HepG2 (cell line): ENCODE results near the gene MED12L.

Experiments
- BCL3 ChIP-seq: sonication (generic); formaldehyde crosslinking; IDR thresholded peaks from 2 replicates; pipeline ENCODE4 v1.5.1; 2020; ENCODE audit warnings: mild to moderate bottlenecking, missing genetic modification reagents, moderate library complexity
- CTCF ChIP-seq: sonication (generic); formaldehyde crosslinking; IDR thresholded peaks from 2 replicates; pipeline ENCODE4 v1.5.0; 2020; ENCODE audit warnings: mild to moderate bottlenecking, missing genetic modification reagents, moderate library complexity
- ELF4 ChIP-seq: sonication (generic); formaldehyde crosslinking; IDR thresholded peaks from 2 replicates; pipeline ENCODE4 v1.5.0; 2020; ENCODE audit warnings: missing genetic modification reagents, mild to moderate bottlenecking, moderate library complexity, borderline replicate concordance
- EZH2 ChIP-seq: conservative IDR thresholded peaks from 2 replicates; pipeline ENCODE4 v1.6.1; 2012; ENCODE audit warnings: mild to moderate bottlenecking, low read depth, low read length, moderate library complexity
- SAFB2 ChIP-seq: sonication (generic); formaldehyde crosslinking; IDR thresholded peaks from 2 replicates; pipeline ENCODE4 v1.5.1; 2020; ENCODE audit warnings: missing genetic modification reagents, low read depth, mild to moderate bottlenecking, borderline replicate concordance
- SMARCE1 ChIP-seq: fragments of 450-650 bp; IDR thresholded peaks from 2 replicates; pipeline ENCODE4 v1.6.1; 2017; ENCODE audit warnings: borderline replicate concordance
- SUZ12 ChIP-seq: fragments of 150-350 bp; IDR thresholded peaks from 2 replicates; pipeline ENCODE4 v1.6.1; 2014; ENCODE audit warnings: low read depth, low read length
- TIGD3 ChIP-seq: sonication (generic); formaldehyde crosslinking; IDR thresholded peaks from 2 replicates; pipeline ENCODE4 v1.5.1; 2020; ENCODE audit warnings: mild to moderate bottlenecking, missing genetic modification reagents, borderline replicate concordance
- ZNF740 ChIP-seq: sonication (generic); formaldehyde crosslinking; IDR thresholded peaks from 2 replicates; pipeline ENCODE4 v1.4.0; 2020; ENCODE audit warnings: missing genetic modification reagents
- ZNF761 ChIP-seq: sonication (generic); formaldehyde crosslinking; conservative IDR thresholded peaks from 2 replicates; pipeline ENCODE4 v1.4.0; 2020; ENCODE audit warnings: mild to moderate bottlenecking, missing genetic modification reagents
- ZZZ3 ChIP-seq: sonication (generic); formaldehyde crosslinking; IDR thresholded peaks from 2 replicates; pipeline ENCODE4 v1.4.0; 2020; ENCODE audit warnings: missing genetic modification reagents, mild to moderate bottlenecking, borderline replicate concordance

- TF ChIP-seq ELF4 (no peak), EZH2 (no peak), SUZ12 (no peak), BCL3 (CRISPR knock-in tag) (no peak), ZZZ3 (CRISPR knock-in tag) (no peak), SAFB2 (no peak), CTCF (CRISPR knock-in tag) (no peak), TIGD3 (no peak), ZNF761 (CRISPR knock-in tag) (no peak), ZNF740 (no peak), SMARCE1 (no peak)
These were observed 220.8 kb downstream of the MED12L start for GRCh38 chr3:151306168-151306810.
